GM12891 (cell line): ENCODE measurements around the gene FRMPD4.

ENCODE experiments used
- PAX5 ChIP-seq: IDR thresholded peaks from 2 replicates; pipeline ENCODE4 v1.6.1; 2011; ENCODE audit warnings: low read length, moderate library complexity, mild to moderate bottlenecking; ENCODE audit not compliant: insufficient read depth, severe bottlenecking
- POLR2A ChIP-seq: IDR thresholded peaks from 2 replicates; pipeline ENCODE4 v1.6.1; 2011; ENCODE audit warnings: low read depth, low read length, control low read depth
- POLR2AphosphoS5 ChIP-seq: IDR thresholded peaks from 2 replicates; pipeline ENCODE4 v1.6.1; 2011; ENCODE audit warnings: low read depth, low read length, control low read depth
- POU2F2 ChIP-seq: IDR thresholded peaks from 2 replicates; pipeline ENCODE4 v1.6.1; 2011; ENCODE audit warnings: low read depth, mild to moderate bottlenecking, control low read depth, low read length, moderate library complexity
- SPI1 ChIP-seq: IDR thresholded peaks from 2 replicates; pipeline ENCODE4 v1.6.1; 2011; ENCODE audit warnings: low read depth, low read length, control low read depth
- TAF1 ChIP-seq: IDR thresholded peaks from 2 replicates; pipeline ENCODE4 v1.6.1; 2011; ENCODE audit warnings: low read depth, low read length, control low read depth

GRCh38 chrX:12685541-12685940 lies 547.3 kb downstream of the FRMPD4 start:
- TF ChIP-seq POLR2AphosphoS5 (no peak), POLR2A (no peak), PAX5 (no peak), TAF1 (no peak), POU2F2 (no peak), SPI1 (no peak)
